GM21515 (cell line): Measurements from ENCODE around the gene EFCAB12.
"Not testable (repeated sequence)": the region's sequence is repeated elsewhere in the genome, so short reads cannot be mapped to it uniquely, and the experiment has no call there.

Experiments
- ATAC-seq: cut with Tn5 transposase; IDR thresholded peaks from one replicate; pipeline ENCODE4 v1.9.1; 2021; ENCODE audit not compliant: unreplicated experiment

The EFCAB12 gene

DNA sequence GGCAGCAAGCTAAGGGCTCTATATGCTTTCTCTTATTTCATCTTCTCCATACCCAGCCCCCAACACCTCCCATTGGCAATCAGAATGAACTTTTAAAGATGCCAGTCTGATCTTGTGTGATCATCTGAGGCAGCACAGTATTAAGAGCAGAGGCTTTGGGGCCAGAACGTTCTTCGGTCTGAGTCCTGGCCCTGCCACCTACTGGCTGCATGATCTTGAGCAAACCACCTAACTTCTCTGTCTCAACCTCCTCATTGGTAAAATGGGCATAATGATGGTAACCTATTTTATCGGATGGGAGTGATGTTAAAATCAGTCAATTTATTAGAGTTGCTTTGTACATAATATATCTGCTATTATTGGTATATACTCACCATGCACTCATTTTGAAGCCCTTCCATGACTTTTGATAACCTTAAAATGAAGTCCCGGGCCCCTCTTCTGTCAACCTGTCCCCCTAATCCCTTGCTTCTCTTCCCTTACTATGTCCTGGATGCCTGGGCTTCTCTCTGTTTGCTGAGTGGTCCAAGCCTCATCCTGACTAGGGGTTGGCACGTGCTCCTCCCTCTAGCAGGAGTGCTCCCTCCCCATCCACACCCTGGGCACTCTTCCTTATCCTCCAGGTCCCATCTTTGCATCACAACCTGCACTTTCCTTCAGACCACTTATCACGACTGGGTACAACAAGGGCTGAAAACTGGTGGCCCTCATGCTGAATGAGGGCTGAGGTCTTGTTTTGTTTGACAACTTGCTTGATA lies 6.3 kb downstream of the EFCAB12 start:
- ATAC-seq, result no peak

- ATAC-seq, result no peak
Measured at GRCh38 chr3:129421236-129421883, 7.1 kb downstream of the EFCAB12 start.

GRCh38 chr3:129419476-129419875 lies 9.0 kb downstream of the EFCAB12 start:
- ATAC-seq, result no peak

DNA sequence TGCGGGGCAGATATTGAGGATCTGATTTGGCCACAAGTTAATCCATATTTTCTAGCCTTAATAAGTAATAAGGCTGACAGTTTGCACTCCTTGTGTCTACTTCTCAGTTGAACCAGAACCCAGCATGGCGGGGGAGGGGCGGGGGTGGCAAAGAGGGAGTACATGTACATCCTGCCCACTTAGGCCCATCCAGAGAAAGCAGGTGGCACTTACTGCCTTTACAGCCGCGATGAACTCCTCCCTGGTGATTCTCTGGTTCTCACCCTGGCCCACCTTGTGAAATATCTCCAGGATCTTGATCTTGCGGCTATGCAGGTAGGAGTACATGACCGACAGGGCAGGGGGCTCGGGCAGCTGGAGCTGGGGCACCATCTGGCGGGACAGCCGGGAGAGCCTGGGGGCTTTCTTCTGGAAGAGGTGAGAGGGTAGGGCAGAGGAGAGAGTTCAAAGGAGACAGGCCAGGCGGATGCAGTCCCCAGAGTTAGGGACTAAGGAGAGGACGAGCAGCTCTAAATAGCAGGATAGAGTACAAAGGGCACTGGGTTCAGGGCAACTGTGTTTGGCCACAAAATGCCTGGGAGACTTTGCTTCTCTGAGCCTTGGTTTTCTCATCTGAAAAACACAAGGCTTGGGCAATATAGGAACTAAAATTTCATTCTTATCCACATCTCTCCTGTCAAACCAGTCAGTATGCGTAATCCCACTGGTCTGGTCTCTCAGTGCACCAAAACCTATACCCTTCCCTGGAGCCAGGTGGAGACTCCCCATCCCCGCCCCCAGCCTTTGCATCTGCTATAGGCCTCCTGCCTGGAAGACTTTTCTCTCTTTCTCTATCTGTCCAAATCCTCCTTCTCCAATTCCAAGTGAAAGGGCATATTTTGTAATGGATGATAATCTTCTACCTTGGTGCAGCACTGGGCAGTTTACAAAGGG lies 10.1 kb downstream of the EFCAB12 start:
- no peak for ATAC-seq

DNA sequence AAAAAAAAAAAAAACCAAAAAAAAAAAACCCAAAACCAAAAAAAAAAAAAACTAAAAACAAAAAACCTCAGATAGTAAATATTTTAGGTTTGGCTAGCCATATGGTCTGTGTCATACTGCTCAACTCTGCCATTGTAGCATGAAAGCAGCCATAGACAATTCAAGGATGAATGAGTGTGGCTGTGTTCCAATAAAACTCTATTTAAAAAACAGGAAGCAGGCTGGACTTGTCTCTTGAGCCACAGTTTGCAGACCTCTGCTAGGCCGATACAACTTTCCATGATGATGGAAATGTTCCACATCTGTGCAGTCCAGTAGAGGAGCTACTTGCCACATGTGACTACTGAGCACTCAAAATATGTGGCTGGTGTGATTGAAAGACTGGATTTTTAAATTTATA lies 11.1 kb downstream of the EFCAB12 start:
- ATAC-seq, result no peak

DNA sequence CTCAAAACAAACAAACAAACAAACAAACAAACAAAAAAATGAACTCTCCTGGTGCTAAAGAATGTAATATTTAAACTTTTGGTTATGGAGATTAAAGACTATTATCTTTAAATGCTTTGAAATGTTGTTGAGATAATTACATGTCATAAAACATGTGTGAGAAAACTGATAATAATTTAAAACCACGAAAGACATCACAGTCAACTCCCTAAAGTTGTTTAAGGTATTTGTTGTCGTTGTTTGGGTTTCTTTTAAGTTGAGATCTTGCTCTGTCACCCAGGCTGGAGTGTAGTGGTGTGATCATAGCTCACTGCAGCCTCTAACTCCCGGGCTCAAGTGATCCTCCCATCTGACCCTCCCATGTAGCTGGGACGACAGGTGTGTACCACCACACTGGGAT lies 12.0 kb downstream of the EFCAB12 start:
- ATAC-seq, result no peak

- ATAC-seq, result no peak
Measured at GRCh38 chr3:129415830-129416229, 12.6 kb downstream of the EFCAB12 start.

DNA sequence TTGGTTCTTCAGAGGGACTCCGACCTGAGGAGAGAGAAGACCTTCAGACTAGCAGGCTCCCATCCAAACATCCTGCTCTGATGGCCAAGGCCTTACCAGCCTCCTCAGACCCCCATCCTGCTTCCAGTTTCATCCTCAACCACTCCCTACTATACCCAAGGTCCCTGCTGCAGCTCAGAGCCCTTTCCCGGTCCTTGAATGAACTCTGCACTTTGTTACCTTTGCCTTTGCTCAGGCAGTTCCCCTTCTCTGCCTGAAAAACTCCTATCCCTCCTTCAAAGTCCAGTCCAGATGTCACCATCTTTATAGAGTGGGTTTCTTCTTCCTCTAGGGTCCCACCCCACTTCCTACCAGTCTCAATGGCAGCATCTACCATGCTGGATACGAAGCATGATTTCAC lies 13.1 kb downstream of the EFCAB12 start:
- ATAC-seq, result no peak

DNA sequence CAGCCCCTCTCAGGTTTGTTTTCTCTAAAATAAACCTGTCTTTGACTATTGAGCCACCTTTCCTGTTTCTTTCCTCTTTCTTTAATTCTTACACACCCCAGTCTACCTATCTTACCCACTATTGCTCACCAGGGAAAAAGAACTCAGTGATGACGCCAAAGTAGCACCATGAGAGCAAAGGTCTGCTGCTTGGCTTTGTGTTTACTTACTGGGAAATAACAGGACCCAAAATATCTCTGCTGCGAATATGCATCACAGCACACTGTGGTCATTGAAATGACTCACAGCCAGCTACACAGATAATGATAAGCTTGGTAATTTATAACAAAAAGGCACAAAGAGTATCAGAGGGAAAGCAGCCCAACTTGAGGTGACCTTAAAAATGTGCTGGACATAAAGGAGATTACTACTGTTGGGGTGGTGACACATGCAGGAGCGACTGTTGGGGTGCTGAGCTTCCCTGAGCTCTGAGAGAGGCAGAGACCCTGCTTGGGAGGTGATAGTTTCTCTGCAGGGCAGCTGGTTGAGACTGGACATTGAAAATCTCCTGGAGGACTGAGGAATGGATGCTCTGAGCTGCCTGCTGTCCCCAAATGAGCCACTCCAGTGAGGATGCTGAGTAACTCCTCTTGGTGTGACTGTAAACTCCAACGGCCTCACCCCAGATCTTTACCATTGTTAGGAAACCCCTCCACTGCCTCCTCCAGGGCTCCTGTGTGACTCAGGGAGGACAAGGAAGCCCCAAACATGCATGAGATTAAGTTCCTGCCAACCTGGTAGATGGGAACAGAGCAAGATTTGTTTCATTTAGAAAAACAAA lies 14.5 kb downstream of the EFCAB12 start:
- ATAC-seq, result peak; percentile 53

DNA sequence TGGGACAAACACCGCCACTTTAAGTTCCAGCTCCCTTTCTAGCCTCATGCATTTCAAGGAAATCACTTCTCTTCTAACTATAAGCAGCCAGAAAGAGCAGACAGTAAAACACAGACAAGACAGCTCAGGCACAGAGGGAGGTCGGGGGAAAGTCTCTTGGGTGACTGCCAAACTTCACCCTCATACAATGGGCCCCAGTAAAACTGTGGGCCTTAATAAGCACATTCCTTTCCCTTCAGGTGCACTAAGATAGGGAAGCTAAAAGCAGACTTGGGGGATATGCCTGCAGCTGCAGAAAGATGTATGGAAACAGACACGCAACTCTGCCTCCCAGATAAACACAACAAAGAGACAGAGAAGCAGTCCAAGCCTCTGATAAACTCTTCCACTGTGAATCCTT lies 15.2 kb downstream of the EFCAB12 start:
- ATAC-seq, result not testable (repeated sequence)

GRCh38 chr3:129412542-129413198 lies 15.8 kb downstream of the EFCAB12 start:
- no peak for ATAC-seq

- ATAC-seq, result no peak
Measured at GRCh38 chr3:129410971-129411370, 17.5 kb downstream of the EFCAB12 start.

DNA sequence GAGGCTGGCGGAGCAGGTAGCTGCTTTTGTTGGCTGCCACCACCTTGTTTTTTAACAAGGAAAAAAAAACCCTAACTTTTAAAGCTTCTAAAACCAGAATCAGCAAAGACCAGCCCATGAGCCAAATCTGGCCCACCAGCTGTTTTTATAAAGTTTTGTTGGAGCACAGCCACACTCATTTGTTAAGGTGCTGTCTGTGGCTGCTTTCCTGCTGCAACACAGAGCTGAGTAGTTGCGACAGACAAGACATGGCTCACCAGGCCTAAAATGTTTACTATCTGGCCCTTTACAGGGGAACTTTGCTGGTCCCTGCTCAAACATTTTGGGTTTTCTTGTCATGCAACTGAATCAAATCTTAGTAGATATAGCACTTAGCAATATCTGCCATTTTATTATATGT lies 18.9 kb downstream of the EFCAB12 start:
- ATAC-seq, result no peak

GRCh38 chr3:129404610-129405009 lies 23.8 kb downstream of the EFCAB12 start:
- no peak for ATAC-seq

DNA sequence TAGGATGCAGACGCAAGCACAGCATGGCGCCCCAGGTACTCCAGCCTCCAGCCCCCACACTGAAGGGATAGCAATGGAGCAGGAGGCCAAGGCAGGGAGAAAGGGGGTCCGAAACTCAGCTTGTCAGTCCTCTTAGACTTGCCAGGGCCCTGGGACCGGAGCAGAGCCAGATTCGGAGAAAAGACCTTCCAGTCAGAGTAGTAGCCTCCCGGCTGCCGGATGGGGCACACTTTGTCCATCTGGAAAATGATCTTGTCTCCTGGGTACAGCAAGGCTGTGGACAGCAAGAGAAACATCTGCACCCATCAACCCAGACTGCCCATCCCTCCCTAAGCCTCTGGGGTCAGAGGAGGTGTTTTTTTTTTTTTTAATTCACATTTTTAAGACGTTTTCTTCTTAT lies 24.3 kb downstream of the EFCAB12 start:
- no peak for ATAC-seq

DNA sequence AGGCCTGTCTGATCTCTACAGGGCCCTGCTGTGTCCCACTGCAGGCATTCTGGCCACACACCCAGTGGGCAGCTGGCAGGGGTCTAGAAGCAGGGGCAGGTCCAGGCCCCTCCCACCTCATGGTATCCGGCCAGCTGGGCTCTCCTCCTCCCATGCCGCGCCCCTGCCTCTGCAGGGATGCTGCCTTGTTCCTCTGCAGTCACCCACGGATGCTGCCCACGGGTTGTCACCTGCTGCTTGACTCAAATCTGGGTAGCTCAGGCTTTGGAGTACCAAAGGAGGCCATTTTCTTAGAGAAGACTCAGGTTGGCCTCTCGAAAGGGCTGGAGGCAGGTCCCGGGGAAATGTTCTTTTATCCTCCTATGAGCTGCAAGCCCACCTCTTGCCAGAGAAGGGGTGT lies 25.0 kb downstream of the EFCAB12 start:
- no peak for ATAC-seq

GRCh38 chr3:129402616-129403015 lies 25.8 kb downstream of the EFCAB12 start:
- no peak for ATAC-seq

GRCh38 chr3:129402210-129402609 lies 26.2 kb downstream of the EFCAB12 start:
- ATAC-seq, result no peak

GRCh38 chr3:129399895-129400357 lies 28.5 kb downstream of the EFCAB12 start:
- no peak for ATAC-seq
